AG08396 (cell line): Measurements from ENCODE around the gene MUC2.

Experiments
- DNase-seq: peaks from one replicate; pipeline ENCODE4 v3.0.0; 2012; ENCODE audit warnings: low spot score, mixed read lengths

The MUC2 gene

DNA sequence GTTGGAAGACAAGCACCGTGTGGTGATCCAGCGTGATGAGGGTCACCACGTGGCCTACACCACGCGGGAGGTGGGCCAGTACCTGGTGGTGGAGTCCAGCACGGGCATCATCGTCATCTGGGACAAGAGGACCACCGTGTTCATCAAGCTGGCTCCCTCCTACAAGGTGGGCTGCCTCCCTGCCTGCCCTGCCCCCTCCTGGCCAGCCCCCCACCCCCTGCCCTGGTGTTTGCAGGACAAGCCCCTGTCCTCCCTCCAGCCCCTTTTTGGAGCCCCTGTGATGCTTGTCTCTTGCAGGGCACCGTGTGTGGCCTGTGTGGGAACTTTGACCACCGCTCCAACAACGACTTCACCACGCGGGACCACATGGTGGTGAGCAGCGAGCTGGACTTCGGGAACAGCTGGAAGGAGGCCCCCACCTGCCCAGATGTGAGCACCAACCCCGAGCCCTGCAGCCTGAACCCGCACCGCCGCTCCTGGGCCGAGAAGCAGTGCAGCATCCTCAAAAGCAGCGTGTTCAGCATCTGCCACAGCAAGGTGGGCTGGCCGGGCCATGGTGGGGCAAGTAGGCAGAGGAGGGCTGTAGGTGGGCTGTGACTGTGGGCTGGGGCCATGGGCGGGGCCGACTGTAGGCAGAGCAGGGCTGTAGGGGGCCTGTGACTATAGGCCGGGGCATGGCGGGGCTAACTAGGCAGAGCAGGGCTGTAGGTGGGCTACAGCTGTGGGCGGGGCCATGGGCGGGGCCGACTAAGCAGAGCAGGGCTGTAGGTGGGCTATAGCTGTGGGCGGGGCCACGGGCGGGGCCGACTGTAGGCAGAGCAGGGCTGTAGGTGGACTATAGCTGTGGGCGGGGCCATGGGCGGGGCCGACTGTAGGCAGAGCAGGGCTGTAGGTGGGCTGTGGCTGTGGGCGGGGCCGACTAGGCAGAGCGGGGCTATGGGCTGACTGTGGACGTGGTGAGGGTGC lies 13.6 kb downstream of the MUC2 start:
- no peak for DNase-seq

DNA sequence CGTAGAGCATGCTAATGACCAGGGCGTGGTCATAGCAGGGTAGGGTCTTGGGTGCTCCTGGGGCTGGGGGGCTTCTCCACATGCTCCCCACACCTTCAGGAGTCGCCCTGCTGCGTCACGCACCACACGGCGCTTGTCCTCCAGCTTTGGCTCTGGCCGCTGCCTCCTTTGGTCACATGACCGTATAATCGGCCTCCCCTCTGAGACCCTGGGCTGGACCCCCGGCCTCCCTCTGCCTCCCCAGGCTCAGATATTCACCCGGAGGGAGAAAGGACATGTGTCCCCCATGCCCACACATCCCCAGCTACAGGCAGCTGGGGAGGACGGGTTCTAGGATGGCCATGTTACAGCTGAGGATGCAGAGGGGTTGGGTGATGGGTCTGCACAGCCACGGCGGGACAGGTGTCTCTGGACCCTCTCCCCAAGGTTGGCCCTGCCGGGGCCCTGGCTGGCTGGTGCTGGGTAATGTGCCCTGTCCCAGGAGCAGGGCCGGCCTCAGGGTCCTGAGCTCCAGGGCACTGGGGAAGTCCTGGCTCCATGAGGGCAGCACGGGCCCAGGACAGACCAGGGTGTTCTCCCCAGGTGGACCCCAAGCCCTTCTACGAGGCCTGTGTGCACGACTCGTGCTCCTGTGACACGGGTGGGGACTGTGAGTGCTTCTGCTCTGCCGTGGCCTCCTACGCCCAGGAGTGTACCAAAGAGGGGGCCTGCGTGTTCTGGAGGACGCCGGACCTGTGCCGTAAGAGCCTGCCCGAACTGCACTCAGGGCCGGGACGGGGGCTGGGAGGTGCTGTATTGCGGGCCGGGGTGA lies 14.5 kb downstream of the MUC2 start:
- DNase-seq: no peak

- DNase-seq: no peak
These were observed 15.3 kb downstream of the MUC2 start for GRCh38 chr11:1089738-1090599.

GRCh38 chr11:1090600-1091331 lies 16.1 kb downstream of the MUC2 start:
- no peak for DNase-seq

GRCh38 chr11:1091332-1092083 lies 16.8 kb downstream of the MUC2 start:
- no peak for DNase-seq

DNA sequence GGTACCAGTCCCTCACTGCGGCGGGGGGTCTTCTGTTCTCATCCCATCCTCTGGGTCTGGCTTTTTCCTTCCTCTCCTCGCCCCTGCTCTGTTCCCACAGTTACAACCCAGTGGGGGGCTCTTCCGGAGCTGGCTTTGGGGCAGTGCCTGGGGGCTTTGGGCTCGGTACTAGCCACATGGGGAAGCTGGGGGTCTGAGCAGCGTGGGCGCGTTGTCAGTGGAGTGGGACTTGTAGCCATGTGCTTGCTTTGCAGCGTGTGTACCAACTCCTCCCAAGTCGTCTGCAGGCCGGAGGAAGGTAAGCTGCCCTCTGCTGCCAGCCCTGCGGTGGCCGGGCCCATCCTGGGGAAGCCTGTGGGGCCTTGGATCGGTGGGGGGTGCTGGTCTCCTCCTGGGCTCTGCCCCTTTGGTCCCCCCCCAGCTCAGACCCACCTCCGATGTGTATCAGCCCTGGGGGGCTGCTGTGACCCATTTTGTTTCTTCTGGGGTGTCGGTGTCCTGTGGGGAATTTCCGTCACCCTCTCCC lies 17.5 kb downstream of the MUC2 start:
- no peak for DNase-seq

GRCh38 chr11:1092919-1093318 lies 18.2 kb downstream of the MUC2 start:
- DNase-seq: no peak

- DNase-seq: no peak
These were observed 25.1 kb downstream of the MUC2 start for GRCh38 chr11:1099519-1100355.

DNA sequence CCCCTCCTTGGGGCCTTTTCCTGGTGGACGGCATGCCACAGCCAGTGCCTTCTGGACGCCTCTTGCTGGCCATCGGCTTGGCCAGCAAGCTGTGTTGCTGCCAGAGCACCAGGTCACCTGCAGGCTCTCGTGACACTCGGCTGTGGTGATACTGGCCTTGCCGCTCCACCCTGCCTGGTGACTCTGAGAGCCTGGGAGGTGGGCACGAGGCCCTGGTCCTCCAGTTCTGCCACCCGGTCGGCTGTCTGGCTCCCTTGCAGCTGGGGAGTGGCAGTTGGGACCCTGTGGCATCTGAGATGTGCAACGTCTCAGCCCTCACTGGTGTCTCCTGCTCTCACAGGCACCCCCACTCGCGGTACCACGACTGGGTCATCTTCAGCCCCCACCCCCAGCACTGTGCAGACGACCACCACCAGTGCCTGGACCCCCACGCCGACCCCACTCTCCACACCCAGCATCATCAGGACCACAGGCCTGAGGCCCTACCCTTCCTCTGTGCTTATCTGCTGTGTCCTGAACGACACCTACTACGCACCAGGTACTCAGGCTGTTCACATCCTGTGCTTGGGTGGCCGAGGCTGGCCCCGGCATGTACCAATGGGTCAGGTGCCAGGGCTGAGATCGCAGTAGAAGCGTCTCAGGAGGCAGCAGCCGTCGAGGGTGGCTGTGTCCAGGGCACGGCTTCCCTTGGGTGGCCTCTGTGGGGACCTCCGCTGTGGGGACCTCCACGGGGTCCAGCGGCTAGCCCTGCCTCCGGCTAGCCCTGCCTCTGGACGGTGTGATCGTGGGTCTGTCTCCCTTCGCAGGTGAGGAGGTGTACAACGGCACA lies 26.0 kb downstream of the MUC2 start:
- no peak for DNase-seq

DNA sequence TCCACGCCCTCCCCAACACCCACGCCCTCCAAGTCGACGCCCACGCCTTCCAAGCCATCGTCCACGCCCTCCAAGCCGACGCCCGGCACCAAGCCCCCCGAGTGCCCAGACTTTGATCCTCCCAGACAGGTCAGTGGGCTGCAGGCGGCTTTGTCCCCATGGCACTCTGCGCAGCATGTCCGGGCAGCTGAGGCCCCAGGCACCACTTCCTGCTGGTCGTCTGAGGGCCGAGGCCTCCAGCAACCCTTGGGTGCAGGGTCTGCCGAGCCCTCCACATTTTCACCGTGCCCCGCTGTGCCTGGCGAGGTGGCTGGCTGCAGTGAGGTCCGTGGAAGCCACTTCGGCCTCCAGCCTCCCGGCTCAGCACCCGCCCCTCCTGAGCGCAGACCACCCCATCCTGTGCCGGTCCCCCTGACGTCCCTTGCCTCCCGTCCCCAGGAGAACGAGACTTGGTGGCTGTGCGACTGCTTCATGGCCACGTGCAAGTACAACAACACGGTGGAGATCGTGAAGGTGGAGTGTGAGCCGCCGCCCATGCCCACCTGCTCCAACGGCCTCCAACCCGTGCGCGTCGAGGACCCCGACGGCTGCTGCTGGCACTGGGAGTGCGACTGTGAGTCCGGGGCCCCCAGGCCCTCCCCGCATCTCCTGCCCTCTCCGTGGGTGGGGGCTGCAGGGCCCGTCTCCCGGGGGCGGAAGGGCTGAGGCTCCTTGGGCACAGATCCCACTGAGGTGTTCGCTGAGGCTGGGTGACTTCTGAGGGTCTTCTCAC lies 26.8 kb downstream of the MUC2 start:
- DNase-seq: no peak

DNA sequence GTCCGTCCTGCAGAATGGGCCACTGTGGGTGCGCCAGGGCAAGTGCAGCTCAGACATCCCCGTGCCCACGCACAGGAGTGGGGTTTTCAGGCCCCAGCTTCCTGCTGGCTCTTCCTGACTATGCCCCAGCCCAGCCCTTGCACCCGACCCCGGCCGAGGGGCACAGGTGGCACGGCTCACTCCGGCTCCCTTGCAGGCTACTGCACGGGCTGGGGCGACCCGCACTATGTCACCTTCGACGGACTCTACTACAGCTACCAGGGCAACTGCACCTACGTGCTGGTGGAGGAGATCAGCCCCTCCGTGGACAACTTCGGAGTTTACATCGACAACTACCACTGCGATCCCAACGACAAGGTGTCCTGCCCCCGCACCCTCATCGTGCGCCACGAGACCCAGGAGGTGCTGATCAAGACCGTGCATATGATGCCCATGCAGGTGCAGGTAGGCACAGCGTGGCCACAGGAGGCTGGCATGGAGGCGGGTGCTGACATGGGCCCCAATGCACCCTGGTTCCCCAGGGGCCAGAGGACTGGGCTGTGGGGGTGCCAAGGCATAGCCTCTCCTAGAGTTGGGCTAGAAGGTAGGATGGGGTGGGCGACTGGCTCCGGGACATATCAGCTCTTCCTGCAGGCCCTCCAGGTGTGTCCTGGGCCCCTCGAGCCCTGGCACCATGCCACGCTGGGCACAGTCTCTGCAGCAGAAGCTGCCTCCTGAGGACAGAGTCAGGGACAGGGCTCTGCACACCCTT lies 27.7 kb downstream of the MUC2 start:
- no peak for DNase-seq

GRCh38 chr11:1102996-1103395 lies 28.3 kb downstream of the MUC2 start:
- no peak for DNase-seq

DNA sequence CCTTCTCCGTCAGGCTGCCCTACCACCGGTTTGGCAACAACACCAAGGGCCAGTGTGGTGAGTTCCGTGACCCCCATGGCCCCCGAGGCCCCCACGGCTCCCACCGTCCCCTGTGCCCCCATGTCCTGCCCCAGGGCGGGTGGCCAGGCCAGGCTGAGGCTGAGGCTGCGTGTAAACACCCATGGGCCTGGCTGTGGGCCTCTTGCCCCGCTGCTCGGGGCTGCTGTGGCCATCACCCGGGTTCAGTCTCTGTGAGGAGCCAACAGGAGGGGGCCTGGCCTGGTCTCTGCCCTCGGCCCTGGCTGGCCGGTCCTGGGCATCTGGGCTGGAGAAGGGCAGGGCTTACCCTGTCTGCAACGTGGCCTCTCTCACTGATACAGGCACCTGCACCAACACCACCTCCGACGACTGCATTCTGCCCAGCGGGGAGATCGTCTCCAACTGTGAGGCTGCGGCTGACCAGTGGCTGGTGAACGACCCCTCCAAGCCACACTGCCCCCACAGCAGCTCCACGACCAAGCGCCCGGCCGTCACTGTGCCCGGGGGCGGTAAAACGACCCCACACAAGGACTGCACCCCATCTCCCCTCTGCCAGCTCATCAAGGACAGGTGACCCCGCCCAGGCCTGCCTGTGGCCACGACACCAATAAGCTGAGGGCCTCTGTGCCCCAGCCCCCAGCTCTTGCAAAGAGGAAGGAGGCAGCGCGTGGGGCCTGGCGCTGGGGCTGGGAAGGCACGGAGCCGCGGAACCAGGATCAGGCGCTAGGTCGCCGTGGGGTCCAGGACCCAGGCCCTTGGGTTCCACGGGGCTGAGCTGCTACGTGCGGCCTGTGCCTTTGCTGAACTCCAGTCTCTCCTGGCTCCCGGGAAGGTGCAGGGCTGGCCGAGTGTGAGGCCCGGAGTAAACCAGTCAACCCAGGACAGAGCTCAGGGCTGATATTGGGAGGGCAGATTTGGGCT lies 29.0 kb downstream of the MUC2 start:
- DNase-seq: no peak

GRCh38 chr11:1104411-1105182 lies 29.9 kb downstream of the MUC2 start:
- DNase-seq: no peak

DNA sequence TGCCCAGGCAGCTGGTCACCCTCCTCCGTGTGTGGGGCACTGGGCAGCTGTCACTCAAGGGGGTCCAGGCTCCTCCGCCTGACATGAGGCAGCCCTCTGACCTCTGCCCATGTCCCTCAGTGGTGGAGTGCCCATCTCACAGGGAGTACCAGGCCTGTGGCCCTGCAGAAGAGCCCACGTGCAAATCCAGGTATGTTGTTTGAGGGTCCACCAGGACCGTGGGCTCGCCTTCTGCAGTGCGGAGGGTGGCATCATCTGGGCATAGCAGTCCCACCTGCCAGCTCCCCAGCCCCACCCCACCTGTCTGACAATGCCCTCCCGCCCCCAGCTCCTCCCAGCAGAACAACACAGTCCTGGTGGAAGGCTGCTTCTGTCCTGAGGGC lies 30.5 kb downstream of the MUC2 start:
- no peak for DNase-seq
